Muscle layer of colon (tissue), 2 donors: Measurements from ENCODE around the gene MLIP.

ENCODE experiments used
- H3K27ac ChIP-seq: one replicate; pipeline ENCODE4 v1.7.0; 2013; ENCODE audit warnings: low read depth, mild to moderate bottlenecking, low read length, moderate library complexity
- H3K27me3 ChIP-seq, 2 donors: one replicate each; pipeline ENCODE4 v1.7.0; 2013; ENCODE audit warnings: low read length in 2 of 2, mild to moderate bottlenecking in 2 of 2; ENCODE audit not compliant: insufficient read depth in 2 of 2, control insufficient read depth in 1 of 2
- H3K36me3 ChIP-seq: one replicate; pipeline ENCODE4 v1.7.0; 2013; ENCODE audit warnings: mild to moderate bottlenecking, low read length; ENCODE audit not compliant: insufficient read depth
- H3K4me1 ChIP-seq: one replicate; pipeline ENCODE4 v1.7.0; 2013; ENCODE audit warnings: mild to moderate bottlenecking, low read length; ENCODE audit not compliant: insufficient read depth
- H3K4me3 ChIP-seq, 2 donors: one replicate each; pipeline ENCODE4 v1.7.0; 2013; ENCODE audit warnings: low read length in 2 of 2, low read depth in 1 of 2, mild to moderate bottlenecking in 1 of 2, moderate library complexity in 1 of 2
- H3K9ac ChIP-seq: one replicate; pipeline ENCODE4 v1.7.0; 2013; ENCODE audit warnings: low read length
- H3K9me3 ChIP-seq: one replicate; pipeline ENCODE4 v1.7.0; 2013; ENCODE audit warnings: mild to moderate bottlenecking, low read length
- donor health status: abdominal sarcoma.
- donor health status: Adenocarcinoma of cecum.

MLIP gene

DNA sequence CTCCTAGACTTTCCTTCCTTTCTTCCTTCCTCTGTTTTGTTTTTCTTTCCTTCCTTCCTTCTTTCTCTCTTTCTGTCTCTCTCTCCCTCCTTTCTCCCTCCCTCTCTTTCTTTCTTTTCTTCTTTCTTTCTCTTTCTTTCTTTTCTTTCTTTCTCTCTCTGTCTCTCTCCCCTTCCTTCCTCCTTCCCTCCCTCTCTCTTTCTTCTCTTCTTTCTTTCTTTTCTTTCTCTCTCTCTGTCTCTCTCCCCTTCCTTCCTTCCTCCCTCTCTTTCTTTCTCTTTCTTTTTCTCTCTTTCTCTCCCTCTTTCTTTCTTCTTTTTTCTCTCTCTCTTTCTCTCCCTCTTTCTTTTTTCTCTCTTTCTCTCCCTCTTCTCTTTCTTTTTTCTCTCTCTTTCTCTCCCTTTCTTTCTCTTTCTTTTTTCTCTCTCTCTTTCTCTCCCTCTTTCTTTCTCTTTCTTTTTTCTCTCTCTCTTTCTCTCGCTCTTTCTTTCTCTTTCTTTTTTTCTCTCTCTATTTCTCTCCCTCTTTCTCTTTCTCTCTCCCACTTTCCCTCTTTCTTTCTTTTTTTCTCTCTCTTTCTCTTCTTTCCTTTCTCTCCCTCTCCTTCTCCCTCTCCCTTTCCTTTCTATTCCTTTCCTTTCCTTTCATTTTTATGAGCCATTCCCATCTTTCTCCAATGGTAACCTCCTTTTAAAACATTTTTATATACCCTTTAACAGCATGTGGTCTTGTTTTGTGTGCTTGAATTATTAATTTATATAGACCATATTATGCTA lies 199.3 kb downstream of the MLIP start:
- Histone ChIP-seq H3K9ac (no peak overlapping the region), H3K4me1 (no peaks in the 10 kb centered on the region), H3K4me3 (no peak overlapping the region), H3K9me3 (no peaks in the 10 kb centered on the region), H3K27me3 (no peaks in the 10 kb centered on the region), H3K36me3 (no peaks in the 10 kb centered on the region), H3K27ac (no peak overlapping the region)

GRCh38 chr6:54315656-54316055 lies 204.4 kb downstream of the MLIP start:
- H3K27ac ChIP-seq, result no peak overlapping the region
- H3K27me3 ChIP-seq, result no peaks in the 10 kb centered on the region
- H3K36me3 ChIP-seq, result no peaks in the 10 kb centered on the region
- H3K4me3 ChIP-seq, result no peak overlapping the region
- no peaks in the 10 kb centered on the region for H3K9me3 ChIP-seq
- H3K4me1 ChIP-seq, result no peaks in the 10 kb centered on the region
- H3K9ac ChIP-seq, result no peak overlapping the region
